T-helper 2 cell (primary cell): ENCODE results near the gene PDE9A.
"Not testable (repeated sequence)": the region's sequence is repeated elsewhere in the genome, so short reads cannot be mapped to it uniquely, and the experiment has no call there.

Experiments used
- DNase-seq, 5 experiments: peaks; one replicate each; pipeline versions ENCODE4 v3.0.0 to v3.0.0-alpha.2; 2012 to 2022

Gene PDE9A

GRCh38 chr21:42690586-42690985 lies 37.2 kb downstream of the PDE9A start:
- DNase-seq = no peak

DNA sequence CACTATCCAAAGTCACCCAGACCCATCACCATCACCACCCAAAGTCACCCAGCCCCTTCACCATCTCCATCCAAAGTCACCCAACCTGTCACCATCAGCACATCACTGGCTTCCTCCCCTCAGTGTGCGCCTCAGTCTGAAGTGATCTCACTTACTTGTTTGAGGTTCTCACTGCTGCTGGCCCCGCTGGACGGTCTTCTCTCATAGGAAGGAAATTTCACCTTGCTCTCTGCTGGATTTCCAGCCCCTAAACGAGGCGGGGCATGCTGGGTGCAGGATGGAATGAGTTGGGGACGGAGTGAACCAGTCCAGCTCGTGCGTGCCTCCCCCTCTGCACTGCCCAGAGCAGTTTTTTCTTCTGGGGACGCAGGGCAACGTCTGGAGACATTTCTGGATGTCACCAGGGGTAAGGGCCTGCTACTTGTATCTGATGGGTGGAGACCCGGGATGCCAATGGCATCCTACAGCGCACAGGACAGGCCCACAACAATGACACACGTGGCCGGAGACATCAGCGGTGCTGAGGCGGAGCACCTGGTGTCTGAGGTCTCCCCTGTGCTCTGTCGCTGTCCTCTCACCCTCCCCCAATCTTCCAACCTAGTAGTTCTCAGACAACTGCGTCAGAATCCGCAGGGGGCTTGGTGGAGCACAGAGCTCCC lies 38.6 kb downstream of the PDE9A start:
- no peak for DNase-seq

DNA sequence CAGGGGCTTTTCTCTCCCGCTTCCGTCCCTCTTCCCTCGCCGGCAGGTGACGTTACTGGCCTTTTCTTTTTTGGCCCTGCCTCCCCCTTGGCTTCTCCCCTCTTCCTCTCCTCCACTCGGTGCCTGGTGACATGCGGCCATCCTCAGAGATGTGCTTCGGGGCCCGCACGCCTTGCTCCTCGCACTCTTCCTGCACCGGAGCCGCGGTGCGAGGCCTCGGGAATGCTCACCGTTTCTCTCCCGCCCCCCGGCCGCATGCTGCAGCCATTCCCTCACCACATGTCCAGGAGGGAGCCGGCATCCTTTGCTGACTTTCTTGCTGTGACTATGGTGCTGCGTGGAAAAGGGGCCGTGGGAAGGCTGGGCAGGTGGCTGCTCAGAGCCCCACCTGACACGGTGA lies 39.3 kb downstream of the PDE9A start:
- no peak for DNase-seq

- no peak for DNase-seq
Measured at GRCh38 chr21:42694751-42695696, 41.6 kb downstream of the PDE9A start.

DNA sequence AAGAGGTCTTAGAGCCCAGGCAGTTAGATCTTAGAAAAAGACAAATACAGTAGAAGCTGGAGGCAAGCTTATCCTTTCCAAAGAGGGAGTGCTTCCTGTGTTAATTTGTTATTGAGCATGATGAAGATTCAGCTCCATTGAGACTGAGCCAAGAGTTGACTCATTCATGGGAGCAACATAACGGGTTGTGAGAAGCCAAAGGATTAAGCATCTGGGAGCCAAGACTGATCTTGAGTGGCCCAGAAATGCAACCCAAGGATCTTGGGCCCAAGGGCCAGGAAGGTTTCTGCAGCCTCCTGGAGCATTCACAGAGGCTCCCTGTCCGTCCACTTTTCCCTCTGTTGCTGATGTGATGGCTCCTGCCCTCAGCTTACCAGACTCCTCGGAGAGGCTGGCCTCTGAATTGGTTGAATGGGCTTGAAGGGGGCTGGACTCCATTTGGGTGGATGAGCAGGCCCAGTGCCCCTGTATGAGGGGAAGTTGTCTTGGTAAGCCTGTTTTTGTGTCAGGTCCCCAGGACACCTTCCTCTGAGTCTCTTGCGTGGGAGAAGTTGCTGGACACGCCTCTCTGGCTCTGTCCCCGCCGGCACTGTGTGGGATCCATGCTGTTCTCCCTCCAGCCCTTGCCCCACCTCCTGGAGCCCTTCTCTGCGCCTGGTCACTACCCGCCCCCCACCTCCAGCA lies 42.4 kb downstream of the PDE9A start:
- no peak for DNase-seq

GRCh38 chr21:42696501-42697040 lies 43.1 kb downstream of the PDE9A start:
- no peak for DNase-seq

- no peak for DNase-seq
Measured at GRCh38 chr21:42698733-42699132, 45.3 kb downstream of the PDE9A start.

GRCh38 chr21:42699196-42699595 lies 45.8 kb downstream of the PDE9A start:
- no peak for DNase-seq

DNA sequence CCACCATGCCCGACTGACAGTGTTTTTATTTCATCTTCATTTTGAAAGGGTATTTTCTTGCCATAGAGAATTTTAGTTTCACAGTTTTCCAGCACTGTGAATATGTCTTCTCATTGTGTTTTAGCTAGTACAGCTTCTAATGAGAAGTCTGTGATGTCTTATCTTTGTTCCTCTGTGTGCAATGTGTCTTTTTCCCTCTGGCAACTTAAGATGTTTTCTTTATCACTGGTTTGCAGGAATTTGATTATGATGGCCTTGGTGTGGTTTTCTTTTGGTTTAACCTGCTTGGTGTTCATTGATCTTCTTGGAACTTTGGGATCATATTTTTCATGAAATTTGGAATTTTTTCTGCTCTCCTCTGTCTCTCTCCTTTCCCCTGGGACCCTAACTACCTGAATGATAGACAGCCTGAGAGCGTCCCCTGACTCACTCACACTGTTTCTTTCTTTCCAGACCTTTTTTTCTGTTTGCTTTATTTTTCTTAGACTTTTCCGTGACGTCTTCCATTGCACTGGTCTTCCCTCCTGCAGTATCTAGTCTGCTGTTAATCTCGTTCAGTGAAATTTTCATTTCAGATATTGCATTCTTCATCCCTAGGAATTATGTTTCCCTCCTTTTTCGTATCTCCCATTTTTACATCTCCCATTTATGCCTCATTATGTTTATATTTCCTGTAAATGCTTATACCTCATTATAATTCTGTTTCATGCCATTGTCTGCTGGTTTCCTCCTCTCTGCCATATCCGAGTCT lies 48.5 kb downstream of the PDE9A start:
- DNase-seq = no peak

DNA sequence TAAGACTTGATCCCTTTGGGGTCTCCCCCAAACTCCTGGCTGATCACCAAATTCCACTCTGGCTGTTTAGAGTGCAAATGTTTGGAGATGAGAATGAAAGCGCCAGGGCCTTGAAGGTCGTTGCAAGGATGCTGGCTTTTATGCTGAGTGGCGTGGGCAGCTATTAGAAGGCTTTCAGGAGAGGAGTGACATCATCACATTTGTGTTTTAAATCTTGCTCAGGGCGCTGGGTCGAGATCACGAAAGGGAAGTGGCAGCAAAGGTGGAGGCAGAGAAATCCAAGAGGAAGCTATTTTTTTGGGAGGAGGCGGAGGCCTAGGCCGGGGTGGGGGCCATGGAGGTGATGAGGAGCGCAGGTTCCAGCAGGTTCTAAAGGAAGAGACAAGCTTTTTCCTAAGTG lies 49.3 kb downstream of the PDE9A start:
- no peak for DNase-seq

- DNase-seq = no peak
Measured at GRCh38 chr21:42703136-42703908, 49.9 kb downstream of the PDE9A start.

DNA sequence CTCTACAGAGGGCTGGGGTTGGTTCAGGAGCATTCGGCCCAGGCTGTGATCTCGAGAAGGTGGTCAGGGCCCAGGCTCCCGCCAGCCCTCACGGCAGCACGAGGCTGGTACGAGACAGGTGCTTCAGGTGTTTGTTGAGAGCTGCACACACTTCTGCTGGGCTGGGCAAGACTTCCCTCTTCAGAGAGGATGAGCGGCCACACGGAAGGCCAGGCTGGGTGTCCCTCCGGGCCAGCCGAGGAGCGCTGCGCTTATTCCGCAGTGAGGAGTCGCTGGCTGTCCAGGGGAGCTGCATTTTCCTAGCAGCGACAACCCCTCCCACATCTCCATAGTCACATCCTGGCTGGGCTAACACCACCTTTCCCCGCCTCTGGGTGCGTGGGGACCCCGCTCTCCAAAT lies 50.5 kb downstream of the PDE9A start:
- no peak for DNase-seq

DNA sequence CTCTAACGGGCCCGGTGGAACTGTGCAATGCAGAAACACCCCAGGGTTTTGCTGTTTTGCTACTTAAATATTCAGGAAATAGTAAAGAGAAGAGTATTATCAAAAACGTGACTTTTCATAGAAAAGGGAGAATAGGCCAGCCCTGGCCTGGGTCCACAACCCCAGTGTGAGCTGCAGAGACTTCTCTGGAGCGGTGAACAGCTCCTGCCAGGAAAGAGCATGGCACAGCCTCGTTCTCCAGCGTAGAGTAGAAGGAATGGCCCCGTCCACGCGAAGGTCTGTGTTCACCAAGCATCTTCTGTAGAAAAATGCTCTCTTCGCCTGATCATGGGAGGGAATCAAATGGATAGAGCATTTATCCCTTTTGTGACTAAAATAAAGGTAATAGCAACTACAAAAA lies 51.4 kb downstream of the PDE9A start:
- DNase-seq = no peak

DNA sequence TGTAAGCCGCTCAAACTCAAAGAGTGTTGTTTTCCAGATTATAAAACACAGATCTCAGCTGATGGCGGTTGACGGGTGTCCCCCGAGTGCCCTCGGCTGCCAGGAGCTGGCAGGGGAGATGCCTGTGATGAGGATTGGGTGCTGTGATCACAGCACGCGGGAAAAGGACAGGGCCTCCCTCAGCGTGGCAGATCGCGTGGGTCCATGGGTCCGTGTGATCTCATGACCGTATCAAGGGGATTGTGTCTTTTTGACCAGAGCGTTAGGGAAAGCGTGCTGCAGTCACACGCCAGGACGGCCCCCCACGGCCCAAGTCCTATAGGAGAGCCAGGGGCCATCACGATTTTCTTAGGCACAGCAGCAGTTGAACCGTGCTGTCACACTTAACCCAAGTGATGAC lies 51.9 kb downstream of the PDE9A start:
- DNase-seq = no peak

GRCh38 chr21:42705746-42706374 lies 52.4 kb downstream of the PDE9A start:
- DNase-seq = no peak

GRCh38 chr21:42706765-42707164 lies 53.3 kb downstream of the PDE9A start:
- DNase-seq = no peak

DNA sequence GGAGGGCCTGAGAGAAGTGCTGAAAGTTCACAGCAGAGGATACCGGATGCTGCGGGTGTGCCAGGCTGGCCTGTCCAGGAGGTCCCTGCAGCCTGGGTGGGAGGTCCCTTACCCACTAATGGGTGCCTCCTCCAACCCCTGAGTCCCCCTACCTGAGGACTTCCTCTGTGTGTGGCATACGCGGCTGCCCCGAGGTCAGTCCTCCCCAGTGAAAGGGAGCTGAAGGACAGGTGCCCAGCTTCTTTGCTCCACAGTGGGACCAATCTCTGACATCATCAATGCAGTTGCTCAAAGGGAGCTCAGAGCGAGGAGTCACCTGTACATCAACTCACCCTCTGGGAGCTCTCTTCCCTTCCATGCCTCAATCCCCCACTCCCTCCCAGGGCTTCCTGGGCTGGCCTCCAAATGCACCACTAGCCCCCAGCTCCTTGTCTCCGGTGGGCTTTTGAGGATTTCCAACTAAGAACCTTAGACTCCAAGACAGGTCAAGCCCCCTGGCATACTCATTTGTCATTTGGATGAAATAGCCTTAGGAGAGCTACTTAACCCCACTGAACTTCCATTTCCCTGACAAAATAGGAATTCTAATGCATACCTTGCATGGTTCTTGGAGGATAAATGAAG lies 53.9 kb downstream of the PDE9A start:
- no peak for DNase-seq

DNA sequence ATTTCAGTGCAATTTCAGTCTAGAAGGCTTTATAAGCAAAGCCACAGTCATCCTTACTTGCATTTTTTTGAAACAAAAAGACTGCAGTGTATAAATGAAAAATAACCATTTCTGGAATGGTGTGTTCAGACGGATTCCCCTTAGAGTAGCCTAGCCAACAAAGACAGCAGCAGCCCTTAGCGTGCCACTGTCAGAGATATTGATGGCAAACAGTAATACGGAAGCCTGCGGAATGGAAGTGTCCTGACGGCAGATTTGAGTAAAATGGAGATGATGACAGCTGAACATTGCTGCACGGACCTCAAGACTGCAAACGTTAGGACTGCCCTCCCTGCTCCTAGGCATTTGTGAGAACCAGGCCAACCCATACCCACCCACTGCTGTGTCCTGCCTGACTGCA lies 54.7 kb downstream of the PDE9A start:
- DNase-seq = no peak

GRCh38 chr21:42708916-42709315 lies 55.5 kb downstream of the PDE9A start:
- not testable (repeated sequence) for DNase-seq

DNA sequence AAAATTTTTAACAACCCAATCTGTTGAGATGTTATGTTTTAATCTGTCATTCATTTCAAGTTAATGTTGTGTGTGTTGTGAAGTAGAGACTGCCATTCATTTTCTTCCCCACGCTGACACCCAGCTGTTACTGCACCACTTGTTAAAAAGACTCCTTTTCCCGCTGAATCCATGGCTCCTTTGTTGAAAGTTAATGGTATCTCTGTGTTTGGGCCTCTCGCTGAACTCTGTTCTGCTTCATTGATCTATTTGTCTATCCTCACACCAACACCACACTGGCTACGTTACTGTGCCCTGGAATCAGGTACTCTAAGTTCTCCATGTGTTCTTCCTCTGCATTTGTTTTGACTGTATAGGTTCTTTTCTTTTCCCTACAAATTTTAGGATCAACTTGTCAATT lies 58.2 kb downstream of the PDE9A start:
- no peak for DNase-seq

DNA sequence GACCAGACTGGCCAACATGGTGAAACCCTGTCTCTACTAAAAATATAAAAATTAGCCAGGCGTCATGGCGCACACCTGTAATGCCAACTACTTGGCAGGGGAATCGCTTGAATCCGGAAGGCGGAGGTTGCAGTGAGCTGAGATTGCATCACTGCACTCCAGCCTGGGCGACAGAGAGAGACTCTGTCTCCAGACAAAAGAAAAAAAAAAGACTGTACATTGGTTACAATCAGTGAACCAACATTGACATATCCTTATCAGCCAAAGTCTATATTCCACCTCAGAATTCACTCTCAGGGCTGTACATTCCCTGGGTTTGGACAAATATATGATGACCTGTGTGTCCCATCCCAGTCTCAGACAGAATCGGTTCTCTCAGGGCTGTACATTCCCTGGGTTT lies 62.0 kb downstream of the PDE9A start:
- not testable (repeated sequence) for DNase-seq
